ENCODE measurements around the gene CGB5.

Gene CGB5

DNA sequence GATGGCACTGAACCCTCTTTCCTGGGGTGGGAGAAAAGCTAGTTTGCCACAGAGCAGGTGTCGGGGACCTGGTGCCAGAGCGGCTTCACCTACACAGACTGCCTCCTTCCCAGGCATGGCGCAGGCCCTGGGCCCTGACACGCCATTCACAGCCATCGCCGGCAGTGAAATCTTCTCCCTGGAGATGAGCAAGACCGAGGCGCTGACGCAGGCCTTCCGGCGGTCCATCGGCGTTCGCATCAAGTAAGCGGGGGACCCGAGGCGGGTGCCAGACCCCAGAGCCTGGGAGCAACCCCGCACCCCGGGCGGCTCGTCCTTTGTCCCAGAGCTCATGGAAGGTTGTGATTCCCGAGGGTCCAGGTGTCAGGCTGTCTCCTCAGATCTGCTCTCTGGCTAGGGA, 36.7 kb upstream of the CGB5 start:
- TF ChIP-seq POLR2A (IDR thresholded peaks at IDR 0.05; ENCODE audit: extremely low read depth, insufficient read length) = no peak
- no peak for TF ChIP-seq MYC (IDR thresholded peaks at IDR 0.05; ENCODE audit: low read depth, low read length)
- TF ChIP-seq, protein P1, sequence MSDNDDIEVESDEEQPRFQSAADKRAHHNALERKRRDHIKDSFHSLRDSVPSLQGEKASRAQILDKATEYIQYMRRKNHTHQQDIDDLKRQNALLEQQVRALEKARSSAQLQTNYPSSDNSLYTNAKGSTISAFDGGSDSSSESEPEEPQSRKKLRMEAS (IDR thresholded peaks at IDR 0.05; ENCODE audit: low read depth, low read length) = no peak
- TF ChIP-seq, protein P2, sequence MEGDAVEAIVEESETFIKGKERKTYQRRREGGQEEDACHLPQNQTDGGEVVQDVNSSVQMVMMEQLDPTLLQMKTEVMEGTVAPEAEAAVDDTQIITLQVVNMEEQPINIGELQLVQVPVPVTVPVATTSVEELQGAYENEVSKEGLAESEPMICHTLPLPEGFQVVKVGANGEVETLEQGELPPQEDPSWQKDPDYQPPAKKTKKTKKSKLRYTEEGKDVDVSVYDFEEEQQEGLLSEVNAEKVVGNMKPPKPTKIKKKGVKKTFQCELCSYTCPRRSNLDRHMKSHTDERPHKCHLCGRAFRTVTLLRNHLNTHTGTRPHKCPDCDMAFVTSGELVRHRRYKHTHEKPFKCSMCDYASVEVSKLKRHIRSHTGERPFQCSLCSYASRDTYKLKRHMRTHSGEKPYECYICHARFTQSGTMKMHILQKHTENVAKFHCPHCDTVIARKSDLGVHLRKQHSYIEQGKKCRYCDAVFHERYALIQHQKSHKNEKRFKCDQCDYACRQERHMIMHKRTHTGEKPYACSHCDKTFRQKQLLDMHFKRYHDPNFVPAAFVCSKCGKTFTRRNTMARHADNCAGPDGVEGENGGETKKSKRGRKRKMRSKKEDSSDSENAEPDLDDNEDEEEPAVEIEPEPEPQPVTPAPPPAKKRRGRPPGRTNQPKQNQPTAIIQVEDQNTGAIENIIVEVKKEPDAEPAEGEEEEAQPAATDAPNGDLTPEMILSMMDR (IDR thresholded peaks at IDR 0.05; ENCODE audit: low read depth, low read length) = no peak
- DNase-seq (ENCODE audit: low read depth) = no peak
- no peak overlapping the region for H3K4me3 ChIP-seq (ENCODE audit: low read depth, low read length)

GRCh38 chr19:49009828-49010227, 33.8 kb upstream of the CGB5 start:
- TF ChIP-seq MYC (IDR thresholded peaks at IDR 0.05; ENCODE audit: low read depth, low read length) (no peak), POLR2A (IDR thresholded peaks at IDR 0.05; ENCODE audit: extremely low read depth, insufficient read length) (no peak)
- TF ChIP-seq, protein P2 (IDR thresholded peaks at IDR 0.05; ENCODE audit: low read depth, low read length) = no peak
- TF ChIP-seq, protein P1 (IDR thresholded peaks at IDR 0.05; ENCODE audit: low read depth, low read length) = no peak
- no peak overlapping the region for H3K4me3 ChIP-seq (ENCODE audit: low read depth, low read length)
- DNase-seq (ENCODE audit: low read depth) = no peak

DNA sequence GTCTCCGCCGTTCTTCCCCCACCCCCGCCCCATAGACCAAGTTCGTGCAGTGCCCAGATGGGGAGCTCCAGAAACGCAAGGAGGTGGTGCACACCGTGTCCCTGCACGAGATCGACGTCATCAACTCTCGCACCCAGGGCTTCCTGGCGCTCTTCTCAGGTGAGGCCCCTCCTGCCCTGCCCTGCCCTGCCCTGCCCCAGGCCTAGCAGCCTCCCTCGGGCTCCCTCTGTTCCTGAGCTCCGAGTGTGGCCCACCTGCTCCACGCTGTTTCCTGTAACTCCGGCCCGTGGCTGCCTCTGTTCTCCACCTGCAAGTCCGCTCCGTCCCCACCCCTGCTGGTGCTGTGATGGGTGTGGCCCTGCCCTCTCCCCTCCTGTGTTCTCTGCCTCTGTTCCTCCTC, 33.2 kb upstream of the CGB5 start:
- no peak overlapping the region for H3K4me3 ChIP-seq (ENCODE audit: low read depth, low read length)
- no peak for DNase-seq (ENCODE audit: low read depth)
- TF ChIP-seq, protein P1 (IDR thresholded peaks at IDR 0.05; ENCODE audit: low read depth, low read length) = no peak
- TF ChIP-seq, protein P2 (IDR thresholded peaks at IDR 0.05; ENCODE audit: low read depth, low read length) = no peak
- no peak for TF ChIP-seq MYC (IDR thresholded peaks at IDR 0.05; ENCODE audit: low read depth, low read length)
- no peak for TF ChIP-seq POLR2A (IDR thresholded peaks at IDR 0.05; ENCODE audit: extremely low read depth, insufficient read length)

- no peak for DNase-seq (ENCODE audit: low read depth)
- TF ChIP-seq MYC (IDR thresholded peaks at IDR 0.05; ENCODE audit: low read depth, low read length) = no peak
- TF ChIP-seq POLR2A (IDR thresholded peaks at IDR 0.05; ENCODE audit: extremely low read depth, insufficient read length) = no peak
- no peak overlapping the region for H3K4me3 ChIP-seq (ENCODE audit: low read depth, low read length)
Measured at GRCh38 chr19:49011194-49011593, 32.5 kb upstream of the CGB5 start.

DNA sequence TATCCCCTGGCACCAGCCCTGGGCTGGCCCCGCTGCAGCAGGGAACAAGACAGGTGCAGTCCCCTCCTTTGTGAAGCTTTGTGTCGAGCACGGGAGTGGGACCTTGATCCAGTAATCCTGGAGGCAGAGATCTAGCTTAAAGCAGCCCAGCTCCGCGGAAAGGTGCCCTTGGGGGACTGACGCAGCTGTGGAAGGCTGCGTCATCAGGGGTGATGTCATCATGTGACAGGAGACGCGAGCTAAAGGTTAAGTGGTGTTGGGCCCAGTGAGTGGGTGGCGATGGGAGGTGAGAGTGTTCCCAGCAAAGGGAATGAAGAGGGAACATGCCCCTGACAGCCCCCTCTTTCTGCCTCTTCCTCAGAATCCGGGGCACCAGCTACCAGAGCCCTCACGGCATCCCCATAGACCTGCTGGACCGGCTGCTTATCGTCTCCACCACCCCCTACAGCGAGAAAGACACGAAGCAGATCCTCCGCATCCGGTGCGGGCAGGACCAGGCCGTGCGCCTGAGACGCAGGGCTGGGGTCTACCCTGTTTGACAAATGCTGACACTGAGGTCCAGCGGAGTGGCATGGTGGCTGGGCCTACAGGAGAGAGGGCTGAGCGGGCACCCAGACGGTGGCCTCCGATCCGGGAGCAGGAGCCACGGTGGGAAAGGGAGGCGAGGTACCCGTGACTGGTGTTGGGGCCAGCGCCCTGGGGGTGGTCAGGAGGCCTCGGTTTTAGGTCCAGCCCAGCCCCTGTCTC, 29.4 kb upstream of the CGB5 start:
- TF ChIP-seq, protein P1 (IDR thresholded peaks at IDR 0.05; ENCODE audit: low read depth, low read length) = no peak
- TF ChIP-seq MYC (IDR thresholded peaks at IDR 0.05; ENCODE audit: low read depth, low read length) (no peak), POLR2A (IDR thresholded peaks at IDR 0.05; ENCODE audit: extremely low read depth, insufficient read length) (no peak)
- TF ChIP-seq, protein P2 (IDR thresholded peaks at IDR 0.05; ENCODE audit: low read depth, low read length) = no peak
- no peak for DNase-seq (ENCODE audit: low read depth)
- no peak overlapping the region for H3K4me3 ChIP-seq (ENCODE audit: low read depth, low read length)

GRCh38 chr19:49014870-49015255, 28.8 kb upstream of the CGB5 start:
- TF ChIP-seq MYC (IDR thresholded peaks at IDR 0.05; ENCODE audit: low read depth, low read length) (no peak), POLR2A (IDR thresholded peaks at IDR 0.05; ENCODE audit: extremely low read depth, insufficient read length) (no peak)
- TF ChIP-seq, protein P1 (IDR thresholded peaks at IDR 0.05; ENCODE audit: low read depth, low read length) = no peak
- TF ChIP-seq, protein P2 (IDR thresholded peaks at IDR 0.05; ENCODE audit: low read depth, low read length) = no peak

More at GRCh38 chr19:49014870-49015255, 28.8 kb upstream of the CGB5 start:
- no peak for DNase-seq (ENCODE audit: low read depth)
- H3K4me3 ChIP-seq (ENCODE audit: low read depth, low read length) = no peak overlapping the region

Measured in NB4 (cell line).